Loucy (cell line): ENCODE data around the gene DUXB.
A peak's percentile ranks its signal among the peaks of the same experiment; 100 is the strongest.

Experiments used
- H2AFZ ChIP-seq: fragments of 200-600 bp; sonication (generic); 2 replicates; pipeline ENCODE4 v1.6.0; 2016; ENCODE audit warnings: antibody characterized with exemption, mild to moderate bottlenecking, low read length, moderate library complexity
- H3F3A ChIP-seq: fragments of 200-600 bp; 2 replicates; pipeline ENCODE4 v1.6.0; 2016; ENCODE audit warnings: antibody characterized with exemption, low read depth, mild to moderate bottlenecking
- H3K27me3 ChIP-seq: fragments of 200-600 bp; sonication (generic); 2 replicates; pipeline ENCODE4 v1.6.1; 2014; ENCODE audit warnings: low read length, mild to moderate bottlenecking; ENCODE audit not compliant: insufficient read depth, poor library complexity, severe bottlenecking
- H3K36me3 ChIP-seq: fragments of 200-600 bp; sonication (generic); 2 replicates; pipeline ENCODE4 v1.6.1; 2016; ENCODE audit warnings: low read length; ENCODE audit not compliant: insufficient read depth
- H3K4me1 ChIP-seq: fragments of 200-600 bp; sonication (generic); 2 replicates; pipeline ENCODE4 v1.5.1; 2014; ENCODE audit warnings: low read length, mild to moderate bottlenecking; ENCODE audit not compliant: insufficient read depth, poor library complexity, severe bottlenecking
- H3K4me2 ChIP-seq: fragments of 200-600 bp; sonication (generic); 2 replicates; pipeline ENCODE4 v1.6.0; 2014; ENCODE audit warnings: antibody characterized with exemption, low read length, low read depth, mild to moderate bottlenecking; ENCODE audit not compliant: poor library complexity, severe bottlenecking
- H3K4me3 ChIP-seq: fragments of 200-600 bp; sonication (generic); 2 replicates; pipeline ENCODE4 v1.5.1; 2014; ENCODE audit warnings: low read length, mild to moderate bottlenecking, mixed read lengths; ENCODE audit not compliant: poor library complexity, severe bottlenecking
- H3K79me2 ChIP-seq: fragments of 200-600 bp; sonication (generic); 2 replicates; pipeline ENCODE4 v1.6.1; 2014; ENCODE audit warnings: low read length; ENCODE audit not compliant: insufficient read depth
- H3K9ac ChIP-seq: fragments of 200-600 bp; sonication (generic); 2 replicates; pipeline ENCODE4 v1.6.0; 2014; ENCODE audit warnings: mild to moderate bottlenecking, low read depth, low read length, moderate library complexity; ENCODE audit not compliant: poor library complexity, severe bottlenecking
- H3K9me2 ChIP-seq: fragments of 200-600 bp; sonication (generic); replicated peaks from 2 replicates; pipeline ENCODE4 v1.6.1; 2016; ENCODE audit warnings: low read depth, low read length, mixed read lengths
- H3K9me3 ChIP-seq: fragments of 200-600 bp; sonication (generic); 2 replicates; pipeline ENCODE4 v1.6.1; 2014; ENCODE audit warnings: mild to moderate bottlenecking, antibody characterized with exemption, low read length, low read depth; ENCODE audit not compliant: insufficient read depth
- H4K20me1 ChIP-seq: fragments of 200-600 bp; sonication (generic); 2 replicates; pipeline ENCODE4 v1.6.0; 2014; ENCODE audit warnings: antibody characterized with exemption, low read length, mild to moderate bottlenecking; ENCODE audit not compliant: insufficient read depth, poor library complexity, severe bottlenecking
- CTCF ChIP-seq: fragments of 200-600 bp; sonication (generic); conservative IDR thresholded peaks from 2 replicates; pipeline ENCODE4 v1.5.1; 2014; ENCODE audit warnings: mild to moderate bottlenecking, antibody characterized with exemption, low read length
- EZH2phosphoT487 ChIP-seq: fragments of 200-600 bp; IDR thresholded peaks from 2 replicates; pipeline ENCODE4 v1.6.1; 2018; ENCODE audit warnings: antibody characterized with exemption, mild to moderate bottlenecking, moderate library complexity, borderline replicate concordance

Gene DUXB

DNA sequence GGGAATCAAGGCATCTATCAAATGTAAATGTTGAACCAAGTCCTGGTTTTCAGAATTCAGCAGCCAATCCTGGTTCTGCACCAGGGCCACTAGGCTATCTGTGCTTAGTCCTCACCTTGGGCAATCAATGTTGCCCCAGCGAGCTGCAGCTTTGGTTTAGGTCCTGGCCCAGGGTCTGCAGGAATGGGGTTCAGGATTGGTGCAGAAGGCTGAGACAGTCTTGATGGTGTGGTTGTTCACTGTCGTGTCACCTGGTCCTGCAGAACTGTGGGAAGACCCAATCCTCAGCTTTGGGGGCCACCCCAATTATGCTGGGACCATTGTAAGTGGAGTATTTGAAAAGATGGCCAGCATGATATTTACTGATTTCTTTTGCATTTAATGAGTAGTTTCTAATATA lies 43.1 kb downstream of the DUXB start:
- Histone ChIP-seq H2AFZ (no peak overlapping the region), H3K9ac (no peak overlapping the region), H3K79me2 (peaks cover 18% of the 10 kb centered on the region), H3K9me2 (no peaks in the 10 kb centered on the region), H3K4me3 (no peak overlapping the region), H3F3A (0 out of 2 replicates have a peak, but pooled peaks cover 2% of the 10 kb centered on the region), H3K4me1 (peaks cover 10% of the 10 kb centered on the region), H3K9me3 (no peaks in the 10 kb centered on the region), H3K36me3 (peaks cover 59% of the 10 kb centered on the region; the same call in 1 of the 2 replicates), H3K4me2 (no peak overlapping the region), H4K20me1 (peaks cover 25% of the 10 kb centered on the region), H3K27me3 (no peaks in the 10 kb centered on the region)
- no peak for TF ChIP-seq CTCF
- TF ChIP-seq EZH2phosphoT487: no peak

DNA sequence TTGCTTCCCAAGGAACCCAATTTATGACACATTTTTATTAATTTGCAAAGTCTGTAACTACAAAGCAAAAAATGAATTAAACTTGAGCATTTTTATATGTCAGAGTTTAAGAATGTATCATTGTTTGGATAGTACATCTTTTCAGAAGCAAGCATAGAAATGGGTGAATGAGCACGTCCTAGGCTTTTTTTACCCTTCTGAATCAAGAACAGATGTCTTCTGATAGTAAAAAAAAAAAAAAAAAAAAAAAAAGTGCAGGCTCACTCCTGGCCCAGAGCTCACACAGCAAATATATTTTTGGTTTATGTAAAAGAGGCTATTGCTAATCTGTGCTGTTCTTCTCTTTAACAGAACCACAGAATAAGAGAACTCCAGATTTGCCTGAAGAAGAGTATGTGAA lies 47.3 kb downstream of the DUXB start:
- Histone ChIP-seq H3K4me1 (peaks cover 37% of the 10 kb centered on the region), H3K9ac (peak overlapping the region; percentile 97), H3K4me2 (peak overlapping the region; percentile 96), H3K9me2 (no peaks in the 10 kb centered on the region), H3K9me3 (no peaks in the 10 kb centered on the region), H3F3A (0 out of 2 replicates have a peak, but pooled peaks cover 2% of the 10 kb centered on the region), H4K20me1 (peaks cover 67% of the 10 kb centered on the region), H2AFZ (no peak overlapping the region), H3K27me3 (no peaks in the 10 kb centered on the region), H3K36me3 (peaks cover 52% of the 10 kb centered on the region; the same call in 1 of the 2 replicates), H3K79me2 (peaks cover 61% of the 10 kb centered on the region), H3K4me3 (peak overlapping the region; percentile 98)
- TF ChIP-seq EZH2phosphoT487 (no peak), CTCF (no peak)

GRCh38 chr16:75648265-75649076 lies 52.8 kb downstream of the DUXB start:
- Histone ChIP-seq H3K9me3 (no peaks in the 10 kb centered on the region), H3F3A (peaks cover 4% of the 10 kb centered on the region; the same call in 1 of the 2 replicates), H3K4me1 (peaks cover 61% of the 10 kb centered on the region), H3K79me2 (peaks cover 95% of the 10 kb centered on the region), H4K20me1 (peaks cover 86% of the 10 kb centered on the region), H3K4me3 (peak overlapping the region; percentile 98), H3K27me3 (no peaks in the 10 kb centered on the region), H3K9ac (peak overlapping the region; percentile 97), H3K4me2 (peak overlapping the region; percentile 96), H3K9me2 (no peaks in the 10 kb centered on the region), H2AFZ (peak overlapping the region; percentile 95), H3K36me3 (no peaks in the 10 kb centered on the region; the same call in 1 of the 2 replicates)
- TF ChIP-seq CTCF (no peak), EZH2phosphoT487 (no peak)
